Measurements from ENCODE around the gene KIF12. TPM values are rescaled to one million over a fixed set of nuclear protein-coding genes. Genes with fewer than 3 reads are reported as not detected.

Gene KIF12
- total and polyA plus RNA-seq, 2 of the 8 experiments (the other 6 are each of a cell fraction or from before 2014, with no cell fraction given) = 2.9 to 3.9 TPM

DNA sequence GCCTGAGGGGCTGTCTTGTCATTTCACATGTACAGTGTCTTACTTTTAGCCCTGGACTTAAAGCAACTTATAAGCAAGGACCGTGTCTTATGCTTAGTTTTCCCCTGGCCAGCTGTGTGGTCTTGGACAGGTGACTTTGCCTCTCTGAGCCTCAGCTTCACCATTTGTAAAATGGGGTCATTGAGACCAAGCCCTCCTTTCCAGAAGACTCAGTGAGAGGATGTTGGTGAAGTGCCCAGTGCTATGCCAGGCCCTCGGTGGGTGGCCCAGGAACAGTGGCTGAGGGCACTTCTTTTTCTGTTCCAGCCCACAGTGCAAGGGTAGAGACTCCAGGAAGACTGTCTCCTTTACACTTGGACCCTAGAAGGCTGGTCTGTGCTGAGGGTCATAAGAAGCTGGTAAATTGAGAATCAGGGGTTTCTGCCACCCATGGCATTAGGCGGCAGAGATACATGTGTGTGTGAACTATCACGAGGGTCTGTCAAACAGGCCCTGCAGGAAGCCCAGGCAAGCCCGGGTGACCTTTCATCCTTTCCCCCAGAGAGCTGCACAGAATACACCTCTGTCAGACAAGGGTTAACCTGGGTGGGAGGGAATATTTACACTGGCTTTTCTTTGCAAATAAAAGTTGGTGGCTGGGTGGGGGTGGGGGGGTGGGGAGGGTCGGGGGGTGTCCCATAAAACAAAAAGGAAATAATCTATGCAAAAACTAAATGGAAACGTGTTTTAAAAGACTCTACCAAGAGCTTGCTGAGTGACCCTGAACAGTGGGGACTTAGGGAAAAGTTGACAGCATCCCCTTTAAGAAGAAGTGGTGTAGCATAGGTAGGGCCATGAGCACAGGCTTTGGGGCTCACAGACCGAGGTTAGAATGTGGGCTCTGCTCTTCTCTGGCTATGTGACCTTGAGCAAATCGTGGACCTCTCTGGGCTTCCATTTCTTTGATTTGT is 20.4 kb upstream of the KIF12 start:
- no peak overlapping the region for H2AFZ ChIP-seq (ENCODE audit: low read length)
- no peak overlapping the region for H2AK5ac ChIP-seq (ENCODE audit: low read depth, low read length)
- H3K4me1 ChIP-seq (replicated peaks in 1 of 4; ENCODE audit: control insufficient read depth in 3 of 4, insufficient read depth in 4 of 4, low read length in 3 of 4) = peaks cover 0 to 4% (median 1%) of the 10 kb centered on the region in 4 experiments; a peak in 3 of 7 replicates
- H2BK20ac ChIP-seq (ENCODE audit: low read length) = no peak overlapping the region
- peaks cover 0 to 2% of the 10 kb centered on the region in 2 experiments for H4K20me1 ChIP-seq (replicated peaks in 1 of 2; ENCODE audit: control insufficient read depth in 1 of 2, insufficient read depth in 2 of 2, low read length in 2 of 2)
- POLR2A ChIA-PET (ENCODE audit: partially characterized antibody) = no interaction called here
- no peak overlapping the region for H4K91ac ChIP-seq (replicated peaks; ENCODE audit: insufficient read length, low read length)
- H2BK15ac ChIP-seq (ENCODE audit: low read length) = no peak overlapping the region
- H3K9ac ChIP-seq (replicated peaks in 1 of 4; ENCODE audit: extremely low read depth in 1 of 4, low read depth in 3 of 4, low read length in 3 of 4) = no peak overlapping the region
- no peak overlapping the region for H2BK12ac ChIP-seq (ENCODE audit: low read depth, low read length)
- H3K27ac ChIP-seq (ENCODE audit: low read depth, low read length) = no peak overlapping the region
- no peaks in the 10 kb centered on the region for H3K36me3 ChIP-seq (ENCODE audit: control insufficient read depth in 2 of 4, insufficient read depth in 4 of 4, low read length in 3 of 4)
- no peak overlapping the region for H3K56ac ChIP-seq (replicated peaks; ENCODE audit: insufficient read length, low read depth, low read length)
- CTCF ChIA-PET (ENCODE audit: partially characterized antibody) = interaction anchor here (0.7 to 11.0 kb wide), 5 partner anchors 9 to 172 kb away, joined by 3 to 123 read pairs (median 11); partner anchors contain the start of gene COL27A1
- H4K5ac ChIP-seq (ENCODE audit: insufficient read length, low read depth, low read length) = no peak overlapping the region
- H3K23me2 ChIP-seq (ENCODE audit: low read depth, low read length) = peaks cover 3% of the 10 kb centered on the region; the same call in 1 of the 2 replicates
- no peak overlapping the region; the same call in 1 of the 2 replicates for H4K8ac ChIP-seq (ENCODE audit: extremely low read depth, insufficient read depth, low read length)
- H2BK5ac ChIP-seq (ENCODE audit: low read depth, low read length) = no peak overlapping the region
- H3K4me2 ChIP-seq (ENCODE audit: insufficient read depth in 1 of 2, low read depth in 2 of 2, low read length in 2 of 2) = no peak overlapping the region
- no peak overlapping the region for H3K4ac ChIP-seq (replicated peaks; ENCODE audit: insufficient read length, low read depth, low read length)
- no peak overlapping the region for H3K18ac ChIP-seq (ENCODE audit: extremely low read depth, low read length)
- no peak for DNase-seq (ENCODE audit: low read depth in 1 of 2, low spot score in 2 of 2)
- no peak overlapping the region for H3K4me3 ChIP-seq (ENCODE audit: extremely low read depth in 1 of 4, insufficient read depth in 2 of 4, low read depth in 3 of 4, low read length in 4 of 4)
- 77% methylated on average over 9 of the region's 9 CpGs; no CpG with 5 or more reads in 1 of the 2 experiments for WGBS, 2 experiments (ENCODE audit: extremely low coverage in 1 of 2, insufficient coverage in 1 of 2, insufficient read length in 1 of 2, insufficient replicate concordance in 2 of 2, low coverage in 1 of 2, low lambda C conversion rate in 2 of 2, missing lambda C conversion rate in 1 of 2)
- no peaks in the 10 kb centered on the region for H3K9me3 ChIP-seq (ENCODE audit: insufficient read depth in 2 of 2, low read depth in 1 of 2, low read length in 1 of 2)
- H2BK120ac ChIP-seq (replicated peaks; ENCODE audit: low read depth, low read length) = no peak overlapping the region
- no peak overlapping the region for H3K23ac ChIP-seq (ENCODE audit: insufficient read length)
- no peak for FAIRE-seq
- H3K27me3 ChIP-seq (replicated peaks in 1 of 4; ENCODE audit: control insufficient read depth in 3 of 4, extremely low read depth in 1 of 4, insufficient read depth in 3 of 4, low read length in 3 of 4) = no peaks in the 10 kb centered on the region; a peak in 1 of 7 replicates
- no peak overlapping the region for H3K14ac ChIP-seq (ENCODE audit: insufficient read length)
- H3K79me1 ChIP-seq (ENCODE audit: low read depth, low read length) = no peaks in the 10 kb centered on the region
- H3K79me2 ChIP-seq (ENCODE audit: control insufficient read depth in 1 of 2, insufficient read depth in 2 of 2, low read length in 2 of 2) = no peaks in the 10 kb centered on the region
- TF ChIP-seq JUND (IDR thresholded peaks at IDR 0.05; ENCODE audit: low read length) (no peak), CHD1 (IDR thresholded peaks at IDR 0.05; ENCODE audit: low read depth, low read length) (no peak), SIN3A (conservative IDR thresholded peaks at IDR 0.05 in 1 of 2, IDR thresholded peaks at IDR 0.05 in 1 of 2; ENCODE audit: low read depth in 1 of 2, low read length in 2 of 2) (no peak), POLR2A (IDR thresholded peaks at IDR 0.05; ENCODE audit: control extremely low read depth in 1 of 2, low read depth in 2 of 2, low read length in 2 of 2) (no peak), CHD2 (IDR thresholded peaks at IDR 0.05; ENCODE audit: low read length) (no peak), CTBP2 (IDR thresholded peaks at IDR 0.05; ENCODE audit: borderline replicate concordance, insufficient read depth, insufficient read length, low read length) (no peak)
- TF ChIP-seq, protein P1, sequence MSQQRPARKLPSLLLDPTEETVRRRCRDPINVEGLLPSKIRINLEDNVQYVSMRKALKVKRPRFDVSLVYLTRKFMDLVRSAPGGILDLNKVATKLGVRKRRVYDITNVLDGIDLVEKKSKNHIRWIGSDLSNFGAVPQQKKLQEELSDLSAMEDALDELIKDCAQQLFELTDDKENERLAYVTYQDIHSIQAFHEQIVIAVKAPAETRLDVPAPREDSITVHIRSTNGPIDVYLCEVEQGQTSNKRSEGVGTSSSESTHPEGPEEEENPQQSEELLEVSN (IDR thresholded peaks at IDR 0.05) = no peak
- TF ChIP-seq, protein P2, sequence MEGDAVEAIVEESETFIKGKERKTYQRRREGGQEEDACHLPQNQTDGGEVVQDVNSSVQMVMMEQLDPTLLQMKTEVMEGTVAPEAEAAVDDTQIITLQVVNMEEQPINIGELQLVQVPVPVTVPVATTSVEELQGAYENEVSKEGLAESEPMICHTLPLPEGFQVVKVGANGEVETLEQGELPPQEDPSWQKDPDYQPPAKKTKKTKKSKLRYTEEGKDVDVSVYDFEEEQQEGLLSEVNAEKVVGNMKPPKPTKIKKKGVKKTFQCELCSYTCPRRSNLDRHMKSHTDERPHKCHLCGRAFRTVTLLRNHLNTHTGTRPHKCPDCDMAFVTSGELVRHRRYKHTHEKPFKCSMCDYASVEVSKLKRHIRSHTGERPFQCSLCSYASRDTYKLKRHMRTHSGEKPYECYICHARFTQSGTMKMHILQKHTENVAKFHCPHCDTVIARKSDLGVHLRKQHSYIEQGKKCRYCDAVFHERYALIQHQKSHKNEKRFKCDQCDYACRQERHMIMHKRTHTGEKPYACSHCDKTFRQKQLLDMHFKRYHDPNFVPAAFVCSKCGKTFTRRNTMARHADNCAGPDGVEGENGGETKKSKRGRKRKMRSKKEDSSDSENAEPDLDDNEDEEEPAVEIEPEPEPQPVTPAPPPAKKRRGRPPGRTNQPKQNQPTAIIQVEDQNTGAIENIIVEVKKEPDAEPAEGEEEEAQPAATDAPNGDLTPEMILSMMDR (IDR thresholded peaks at IDR 0.05; ENCODE audit: control extremely low read depth in 1 of 3, insufficient read depth in 1 of 3, low read depth in 1 of 3, low read length in 3 of 3) = no peak

All from H1 (cell line).